ENCODE measurements around the gene PGPEP1.

GRCh38 chr19:18313398-18313797 lies 27.0 kb upstream of the PGPEP1 start:
- TF ChIP-seq POLR2A (IDR thresholded peaks at IDR 0.05), result no peak
- TF ChIP-seq CTCF (IDR thresholded peaks at IDR 0.05), result no peak

Measured in right lobe of liver (tissue), 4 donors.